ENCODE measurements around the gene MCTP1.

- TF ChIP-seq CTCF (IDR thresholded peaks at IDR 0.05) (no peak), ZFX (IDR thresholded peaks at IDR 0.05; ENCODE audit: borderline replicate concordance) (no peak)
Observed at GRCh38 chr5:94736498-94736897, 548.4 kb downstream of the MCTP1 start.
